H1 (cell line): Measurements from ENCODE around the gene TAOK2. TPM values are rescaled to one million over a fixed set of nuclear protein-coding genes. Genes with fewer than 3 reads are reported as not detected.
A peak's percentile ranks its signal among the peaks of the same experiment; 100 is the strongest.

Source experiments
- ATF3 ChIP-seq: IDR thresholded peaks from 2 replicates; pipeline ENCODE4 v1.6.1; 2011; ENCODE audit warnings: low read depth, mild to moderate bottlenecking, low read length; ENCODE audit not compliant: insufficient read depth
- BRCA1 ChIP-seq: IDR thresholded peaks from 2 replicates; pipeline ENCODE4 v1.6.1; 2012; ENCODE audit warnings: low read depth, low read length, improper control_type of control experiment
- CBX5 ChIP-seq: fragments of 300-800, 300-1000 bp; sonication (generic); IDR thresholded peaks from 2 replicates; pipeline ENCODE4 v1.7.1; 2016; ENCODE audit warnings: antibody characterized with exemption, low read length, low read depth
- CEBPB ChIP-seq: IDR thresholded peaks from 2 replicates; pipeline ENCODE4 v1.6.1; 2012; ENCODE audit warnings: low read depth, low read length
- EP300 ChIP-seq, 2 experiments: IDR thresholded peaks; 1 replicate in 1 of 2; 2 replicates in 1 of 2; pipeline ENCODE4 v1.6.1; 2011 to 2012; ENCODE audit warnings: low read depth in 2 of 2, low read length in 2 of 2, mild to moderate bottlenecking in 2 of 2, borderline replicate concordance in 1 of 2, inconsistent platforms in 1 of 2, moderate library complexity in 1 of 2
- GTF2F1 ChIP-seq: IDR thresholded peaks from 2 replicates; pipeline ENCODE4 v1.6.1; 2012; ENCODE audit warnings: low read depth, low read length, improper control_type of control experiment, borderline replicate concordance
- HDAC2 ChIP-seq, 2 experiments: fragments of 300-600 bp in 1 of 2; sonication (generic) in 1 of 2; IDR thresholded peaks; 2 replicates each; pipeline ENCODE4 v1.6.1; 2011 to 2012; ENCODE audit warnings: low read depth in 2 of 2, low read length in 2 of 2, mild to moderate bottlenecking in 2 of 2, moderate library complexity in 2 of 2, borderline replicate concordance in 1 of 2, inconsistent platforms in 1 of 2
- KDM5A ChIP-seq: fragments of 200-600 bp; IDR thresholded peaks from 2 replicates; pipeline ENCODE4 v1.7.1; 2012; ENCODE audit warnings: mild to moderate bottlenecking, low read length, inconsistent platforms, mixed read lengths
- NRF1 ChIP-seq: IDR thresholded peaks from 2 replicates; pipeline ENCODE4 v1.6.1; 2011; ENCODE audit warnings: mild to moderate bottlenecking, low read depth, low read length, improper control_type of control experiment
- POU5F1 ChIP-seq: IDR thresholded peaks from 2 replicates; pipeline ENCODE4 v1.6.1; 2011; ENCODE audit warnings: low read depth, mild to moderate bottlenecking, low read length, moderate library complexity
- RAD21 ChIP-seq, 2 experiments: IDR thresholded peaks in 1 of 2; conservative IDR thresholded peaks in 1 of 2; 2 replicates each; pipeline ENCODE4 v1.6.1; 2011; ENCODE audit warnings: low read depth in 2 of 2, low read length in 2 of 2, improper control_type of control experiment in 1 of 2, inconsistent platforms in 1 of 2, mild to moderate bottlenecking in 1 of 2, moderate library complexity in 1 of 2
- RBBP5 ChIP-seq: IDR thresholded peaks from 2 replicates; pipeline ENCODE4 v1.7.1; 2012; ENCODE audit warnings: low read depth, mild to moderate bottlenecking, inconsistent platforms, low read length, moderate library complexity, borderline replicate concordance
- SAP30 ChIP-seq: fragments of 300-600 bp; sonication (generic); IDR thresholded peaks from 2 replicates; pipeline ENCODE4 v1.7.1; 2012; ENCODE audit warnings: low read length, moderate library complexity, mild to moderate bottlenecking, inconsistent platforms; ENCODE audit not compliant: insufficient read depth, insufficient replicate concordance
- SIRT6 ChIP-seq: IDR thresholded peaks from one replicate; pipeline ENCODE4 v1.7.1; 2012; ENCODE audit warnings: low read length, inconsistent platforms
- SP1 ChIP-seq: IDR thresholded peaks from 2 replicates; pipeline ENCODE4 v1.6.1; 2011; ENCODE audit warnings: low read depth, low read length
- TAF1 ChIP-seq: IDR thresholded peaks from 2 replicates; pipeline ENCODE4 v1.6.1; 2011; ENCODE audit warnings: mild to moderate bottlenecking, low read depth, low read length
- TEAD4 ChIP-seq: IDR thresholded peaks from 2 replicates; pipeline ENCODE4 v1.6.1; 2012; ENCODE audit warnings: low read depth, low read length, inconsistent platforms, mixed read lengths
- ZNF274 ChIP-seq: IDR thresholded peaks from 2 replicates; pipeline ENCODE4 v1.7.0; 2012; ENCODE audit warnings: low read length, borderline replicate concordance; ENCODE audit errors: extremely low read depth
- polyA plus RNA-seq, 7 experiments: library from polyadenylated mRNA; depleted of rRNA in 3 of 7; stranded (reverse) in 5 of 7; unstranded in 2 of 7; fragments of >200 nt in 5 of 7; fragments of 200-250 nt in 2 of 7; gene quantifications; 1 replicate in 5 of 7; 2 replicates in 1 of 7; 4 replicates in 1 of 7; pipeline versions ENCODE4 v1.2.1 to v1.2.3, GENCODE V29; 2011 to 2013; ENCODE audit warnings: missing spikeins in 2 of 7, mixed read lengths in 2 of 7
- total RNA-seq: library from RNA; stranded (reverse); fragmentation: NEBNext Ultra II Directional; extraction: Animal tissue kit (Norgen Biotek cat#: 25700); gene quantifications from 2 replicates; pipeline ENCODE4 v1.2.1, GENCODE V29; 2021
- TF ChIP-seq, protein P1 (sequence below): IDR thresholded peaks from 2 replicates; pipeline ENCODE4 v1.6.1; 2012; ENCODE audit warnings: inconsistent platforms
- TF ChIP-seq, protein P2 (sequence below), 3 experiments: IDR thresholded peaks; 1 replicate in 2 of 3; 2 replicates in 1 of 3; pipeline versions ENCODE4 v1.5.1 to v1.6.1; 2011; ENCODE audit warnings: low read length in 3 of 3, mild to moderate bottlenecking in 3 of 3, inconsistent platforms in 2 of 3, low read depth in 1 of 3, moderate library complexity in 1 of 3; ENCODE audit not compliant: insufficient read depth in 1 of 3; ENCODE audit errors: control extremely low read depth in 1 of 3

Gene TAOK2
- total and polyA plus RNA-seq, 2 of the 8 experiments (the other 6 are each of a cell fraction or from before 2014, with no cell fraction given) = 13.5 to 32.6 TPM

- TF ChIP-seq RAD21 (IDR thresholded peaks at IDR 0.05 in 1 of 2, conservative IDR thresholded peaks at IDR 0.05 in 1 of 2; ENCODE audit: low read depth in 2 of 2, low read length in 2 of 2) (peak; percentile 92 to 95), ZNF274 (no peak), TAF1 (no peak), SP1 (0 out of 2 replicates have a peak, but pooled peaks have one; percentile 33), NRF1 (no peak), RBBP5 (no peak), CBX5 (no peak), GTF2F1 (no peak), SAP30 (no peak), EP300 (IDR thresholded peaks at IDR 0.05; ENCODE audit: borderline replicate concordance in 1 of 2, low read depth in 2 of 2, low read length in 2 of 2) (peak in 1 of 2 experiments; percentile 20; a peak in 1 of 3 replicates), TEAD4 (no peak), ATF3 (no peak), CEBPB (no peak), HDAC2 (IDR thresholded peaks at IDR 0.05; ENCODE audit: borderline replicate concordance in 1 of 2, low read depth in 2 of 2, low read length in 2 of 2) (no peak), SIRT6 (no peak), KDM5A (no peak), BRCA1 (no peak), POU5F1 (no peak)
- TF ChIP-seq, protein P1, sequence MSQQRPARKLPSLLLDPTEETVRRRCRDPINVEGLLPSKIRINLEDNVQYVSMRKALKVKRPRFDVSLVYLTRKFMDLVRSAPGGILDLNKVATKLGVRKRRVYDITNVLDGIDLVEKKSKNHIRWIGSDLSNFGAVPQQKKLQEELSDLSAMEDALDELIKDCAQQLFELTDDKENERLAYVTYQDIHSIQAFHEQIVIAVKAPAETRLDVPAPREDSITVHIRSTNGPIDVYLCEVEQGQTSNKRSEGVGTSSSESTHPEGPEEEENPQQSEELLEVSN = no peak
- TF ChIP-seq, protein P2, sequence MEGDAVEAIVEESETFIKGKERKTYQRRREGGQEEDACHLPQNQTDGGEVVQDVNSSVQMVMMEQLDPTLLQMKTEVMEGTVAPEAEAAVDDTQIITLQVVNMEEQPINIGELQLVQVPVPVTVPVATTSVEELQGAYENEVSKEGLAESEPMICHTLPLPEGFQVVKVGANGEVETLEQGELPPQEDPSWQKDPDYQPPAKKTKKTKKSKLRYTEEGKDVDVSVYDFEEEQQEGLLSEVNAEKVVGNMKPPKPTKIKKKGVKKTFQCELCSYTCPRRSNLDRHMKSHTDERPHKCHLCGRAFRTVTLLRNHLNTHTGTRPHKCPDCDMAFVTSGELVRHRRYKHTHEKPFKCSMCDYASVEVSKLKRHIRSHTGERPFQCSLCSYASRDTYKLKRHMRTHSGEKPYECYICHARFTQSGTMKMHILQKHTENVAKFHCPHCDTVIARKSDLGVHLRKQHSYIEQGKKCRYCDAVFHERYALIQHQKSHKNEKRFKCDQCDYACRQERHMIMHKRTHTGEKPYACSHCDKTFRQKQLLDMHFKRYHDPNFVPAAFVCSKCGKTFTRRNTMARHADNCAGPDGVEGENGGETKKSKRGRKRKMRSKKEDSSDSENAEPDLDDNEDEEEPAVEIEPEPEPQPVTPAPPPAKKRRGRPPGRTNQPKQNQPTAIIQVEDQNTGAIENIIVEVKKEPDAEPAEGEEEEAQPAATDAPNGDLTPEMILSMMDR (IDR thresholded peaks at IDR 0.05; ENCODE audit: control extremely low read depth in 1 of 3, insufficient read depth in 1 of 3, low read depth in 1 of 3, low read length in 3 of 3) = peak; percentile 71 to 93 (median 89)
These were observed 58.6 kb downstream of the TAOK2 start (continued) for GRCh38 chr16:30032083-30032819.
